ENCODE data around the gene HOXC6.

The HOXC6 gene

GRCh38 chr12:54028314-54029201 lies at the start of gene HOXC6:
TSS of gene HOXC6 (plus strand) at chr12:54028440. CDS start at chr12:54028522, 82 bp downstream.
- TF ChIP-seq ZNF274 (IDR thresholded peaks at IDR 0.05; ENCODE audit: low read depth, low read length), result no peak
- H3K4me3 ChIP-seq (ENCODE audit: low read length), result no peak within 1 kb of the TSS

GRCh38 chr12:53978477-53979356 lies 49.5 kb upstream of the HOXC6 start:
- no peak for TF ChIP-seq ZNF274 (IDR thresholded peaks at IDR 0.05; ENCODE audit: low read depth, low read length)
- H3K4me3 ChIP-seq (ENCODE audit: low read length), result no peak overlapping the region

- TF ChIP-seq ZNF274 (IDR thresholded peaks at IDR 0.05; ENCODE audit: low read depth, low read length), result no peak
- H3K4me3 ChIP-seq (ENCODE audit: low read length), result no peak overlapping the region
Measured at GRCh38 chr12:53980104-53980801, 48.0 kb upstream of the HOXC6 start.

GRCh38 chr12:53980802-53981496 lies 47.3 kb upstream of the HOXC6 start:
- no peak overlapping the region for H3K4me3 ChIP-seq (ENCODE audit: low read length)
- TF ChIP-seq ZNF274 (IDR thresholded peaks at IDR 0.05; ENCODE audit: low read depth, low read length), result no peak

GRCh38 chr12:53981634-53982565 lies 46.3 kb upstream of the HOXC6 start:
- no peak overlapping the region for H3K4me3 ChIP-seq (ENCODE audit: low read length)
- TF ChIP-seq ZNF274 (IDR thresholded peaks at IDR 0.05; ENCODE audit: low read depth, low read length), result no peak

- H3K4me3 ChIP-seq (ENCODE audit: low read length), result no peak overlapping the region
- no peak for TF ChIP-seq ZNF274 (IDR thresholded peaks at IDR 0.05; ENCODE audit: low read depth, low read length)
Measured at GRCh38 chr12:53982648-53983567, 45.3 kb upstream of the HOXC6 start.

GRCh38 chr12:53983568-53983949 lies 44.7 kb upstream of the HOXC6 start:
- no peak for TF ChIP-seq ZNF274 (IDR thresholded peaks at IDR 0.05; ENCODE audit: low read depth, low read length)
- no peak overlapping the region for H3K4me3 ChIP-seq (ENCODE audit: low read length)

GRCh38 chr12:53983950-53984572 lies 44.2 kb upstream of the HOXC6 start:
- no peak overlapping the region for H3K4me3 ChIP-seq (ENCODE audit: low read length)
- no peak for TF ChIP-seq ZNF274 (IDR thresholded peaks at IDR 0.05; ENCODE audit: low read depth, low read length)

GRCh38 chr12:53984901-53985691 lies 43.1 kb upstream of the HOXC6 start, which contains the start of gene HOXC10:
TSS of gene HOXC10 (plus strand) at chr12:53985146. CDS start at chr12:53985260, 114 bp downstream.
- TF ChIP-seq ZNF274 (IDR thresholded peaks at IDR 0.05; ENCODE audit: low read depth, low read length), result no peak
- no peak within 1 kb of the TSS for H3K4me3 ChIP-seq (ENCODE audit: low read length)

- no peak overlapping the region for H3K4me3 ChIP-seq (ENCODE audit: low read length)
Measured at GRCh38 chr12:53985692-53985993, 42.6 kb upstream of the HOXC6 start.

More at GRCh38 chr12:53985692-53985993, 42.6 kb upstream of the HOXC6 start:
- TF ChIP-seq ZNF274 (IDR thresholded peaks at IDR 0.05; ENCODE audit: low read depth, low read length), result no peak
